NCI-H1930 (cell line): ENCODE measurements around the gene ZC3H18.

Experiments
- DNase-seq, 2 experiments: peaks; one replicate each; lab custom pipeline; 2025; lab: John Stamatoyannopoulos, UW

ZC3H18 gene

DNA sequence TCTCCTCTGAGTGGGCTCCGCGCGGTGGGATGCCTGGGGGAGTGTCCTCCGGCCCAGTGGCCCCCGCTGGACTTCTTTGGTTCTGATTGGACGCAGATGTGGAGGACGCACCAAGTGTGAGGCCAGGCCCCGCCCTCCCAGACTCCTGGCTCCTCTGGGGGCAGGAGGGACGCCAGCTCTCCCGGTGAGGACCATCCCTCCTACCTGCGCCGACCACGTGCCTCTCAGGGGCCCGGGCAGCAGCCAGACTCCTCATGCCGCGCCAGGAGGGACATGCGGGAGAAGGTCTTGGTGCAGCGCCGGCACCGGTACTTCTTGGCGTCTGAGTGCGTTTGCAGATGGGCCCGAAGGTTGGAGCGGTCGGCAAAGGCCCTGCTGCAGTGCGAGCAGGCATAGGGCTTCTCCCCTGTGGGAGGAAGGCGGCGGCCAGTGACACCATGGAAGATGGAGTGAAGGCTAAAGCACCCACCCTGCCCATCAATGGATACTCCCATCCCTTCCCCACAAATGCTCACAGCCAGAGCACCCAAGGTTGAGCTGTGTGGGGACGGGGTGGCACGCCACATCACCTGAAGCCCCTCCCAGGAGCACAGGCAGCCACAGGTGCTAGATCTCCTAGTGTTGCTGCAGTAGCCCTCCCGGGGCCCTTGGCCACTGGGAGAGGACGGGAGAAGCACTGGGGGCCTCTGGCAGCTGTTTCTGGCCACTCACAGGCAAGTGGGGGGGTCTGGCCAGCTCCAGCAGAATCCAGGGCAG, 108.2 kb downstream of the ZC3H18 start:
- no peak for DNase-seq

- no peak for DNase-seq
These were observed 110.4 kb downstream of the ZC3H18 start for GRCh38 chr16:88680554-88681083.

DNA sequence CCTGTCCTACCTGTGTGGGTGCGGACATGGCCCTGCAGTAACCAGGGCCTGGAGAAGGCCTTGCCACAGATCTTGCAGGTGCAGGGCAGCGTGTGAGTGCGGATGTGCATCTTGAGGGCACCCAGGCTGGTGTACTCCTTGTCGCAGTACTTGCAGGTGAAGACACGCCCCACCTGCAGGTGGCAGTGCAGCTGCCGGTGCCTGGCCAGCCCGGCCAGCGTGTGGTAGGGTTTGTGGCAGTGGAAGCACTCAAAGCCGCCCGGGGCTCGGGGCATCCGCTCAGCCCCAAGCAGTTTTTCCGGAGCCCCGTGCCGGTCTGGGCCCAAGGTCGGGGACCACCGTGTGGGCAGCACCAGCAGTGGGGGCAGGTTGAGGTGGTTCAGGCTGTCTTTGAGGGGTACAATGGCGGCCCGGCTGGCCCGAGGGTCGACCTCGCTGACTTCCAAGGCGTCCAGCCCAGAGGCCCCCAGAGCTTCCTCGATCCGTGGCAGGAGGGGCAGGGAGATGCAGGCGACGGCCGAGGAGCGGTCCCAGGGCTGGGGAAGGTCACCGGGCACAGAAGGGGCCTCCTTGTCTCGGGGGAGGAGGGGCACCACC, 111.0 kb downstream of the ZC3H18 start:
- DNase-seq: no peak
